Measurements from ENCODE around the gene EFNA5.

EFNA5 gene

GRCh38 chr5:107380654-107381053, 290.1 kb downstream of the EFNA5 start:
- H3K9ac ChIP-seq, result no peak overlapping the region
- no peak overlapping the region for H3K27ac ChIP-seq
- no peak overlapping the region for H2AFZ ChIP-seq (ENCODE audit: low read depth)
- TF ChIP-seq CTCF (conservative IDR thresholded peaks at IDR 0.05; ENCODE audit: low read depth, low read length), result no peak
- H3K36me3 ChIP-seq (ENCODE audit: insufficient read depth), result no peaks in the 10 kb centered on the region
- no peak overlapping the region for H3K4me2 ChIP-seq
- H4K20me1 ChIP-seq (ENCODE audit: insufficient read depth), result no peaks in the 10 kb centered on the region
- no peaks in the 10 kb centered on the region for H3K79me2 ChIP-seq (ENCODE audit: insufficient read depth, low read depth)
- no peak overlapping the region for H3K4me3 ChIP-seq (IDR thresholded peaks at IDR 0.05; ENCODE audit: insufficient read depth, low read depth, low read length)
- no peaks in the 10 kb centered on the region for H3K27me3 ChIP-seq (ENCODE audit: insufficient read depth, low read depth)
- no peaks in the 10 kb centered on the region for H3K4me1 ChIP-seq (ENCODE audit: low read depth, poor library complexity, severe bottlenecking)

GRCh38 chr5:107378218-107378899, 292.4 kb downstream of the EFNA5 start:
- H3K4me1 ChIP-seq (ENCODE audit: low read depth, poor library complexity, severe bottlenecking), result no peaks in the 10 kb centered on the region
- no peak overlapping the region for H3K27ac ChIP-seq

GRCh38 chr5:107377277-107377609, 293.5 kb downstream of the EFNA5 start:
- H2AFZ ChIP-seq (ENCODE audit: low read depth), result no peak overlapping the region
- H3K9ac ChIP-seq, result no peak overlapping the region
- H3K4me1 ChIP-seq (ENCODE audit: low read depth, poor library complexity, severe bottlenecking), result no peaks in the 10 kb centered on the region

More at GRCh38 chr5:107378218-107378899, 292.4 kb downstream of the EFNA5 start:
- Histone ChIP-seq H2AFZ (ENCODE audit: low read depth) (no peak overlapping the region), H3K79me2 (ENCODE audit: insufficient read depth, low read depth) (no peaks in the 10 kb centered on the region), H3K9ac (no peak overlapping the region), H3K4me3 (IDR thresholded peaks at IDR 0.05; ENCODE audit: insufficient read depth, low read depth, low read length) (no peak overlapping the region), H4K20me1 (ENCODE audit: insufficient read depth) (no peaks in the 10 kb centered on the region), H3K36me3 (ENCODE audit: insufficient read depth) (no peaks in the 10 kb centered on the region), H3K27me3 (ENCODE audit: insufficient read depth, low read depth) (no peaks in the 10 kb centered on the region), H3K4me2 (no peak overlapping the region)
- no peak for TF ChIP-seq CTCF (conservative IDR thresholded peaks at IDR 0.05; ENCODE audit: low read depth, low read length)

GRCh38 chr5:107376546-107377276, 294.0 kb downstream of the EFNA5 start:
- no peaks in the 10 kb centered on the region for H3K36me3 ChIP-seq (ENCODE audit: insufficient read depth)
- H3K4me2 ChIP-seq, result no peak overlapping the region
- no peak overlapping the region for H3K27ac ChIP-seq
- H2AFZ ChIP-seq (ENCODE audit: low read depth), result no peak overlapping the region
- H3K9ac ChIP-seq, result no peak overlapping the region
- H3K4me1 ChIP-seq (ENCODE audit: low read depth, poor library complexity, severe bottlenecking), result no peaks in the 10 kb centered on the region
- no peak for TF ChIP-seq CTCF (conservative IDR thresholded peaks at IDR 0.05; ENCODE audit: low read depth, low read length)
- no peak overlapping the region for H3K4me3 ChIP-seq (IDR thresholded peaks at IDR 0.05; ENCODE audit: insufficient read depth, low read depth, low read length)
- no peaks in the 10 kb centered on the region for H3K27me3 ChIP-seq (ENCODE audit: insufficient read depth, low read depth)
- no peaks in the 10 kb centered on the region for H4K20me1 ChIP-seq (ENCODE audit: insufficient read depth)
- H3K79me2 ChIP-seq (ENCODE audit: insufficient read depth, low read depth), result no peaks in the 10 kb centered on the region

More at GRCh38 chr5:107377277-107377609, 293.5 kb downstream of the EFNA5 start:
- TF ChIP-seq CTCF (conservative IDR thresholded peaks at IDR 0.05; ENCODE audit: low read depth, low read length), result no peak
- Histone ChIP-seq H3K4me3 (IDR thresholded peaks at IDR 0.05; ENCODE audit: insufficient read depth, low read depth, low read length) (no peak overlapping the region), H3K27me3 (ENCODE audit: insufficient read depth, low read depth) (no peaks in the 10 kb centered on the region), H3K4me2 (no peak overlapping the region), H3K79me2 (ENCODE audit: insufficient read depth, low read depth) (no peaks in the 10 kb centered on the region), H3K36me3 (ENCODE audit: insufficient read depth) (no peaks in the 10 kb centered on the region), H3K27ac (no peak overlapping the region), H4K20me1 (ENCODE audit: insufficient read depth) (no peaks in the 10 kb centered on the region)
